Cardiac muscle cell (in vitro differentiated cells and primary cell): ENCODE data around the gene NCBP3. TPM values are rescaled to one million over a fixed set of nuclear protein-coding genes. Genes with fewer than 3 reads are reported as not detected.
"Not testable (repeated sequence)": the region's sequence is repeated elsewhere in the genome, so short reads cannot be mapped to it uniquely, and the experiment has no call there.

ENCODE experiments used
- DNase-seq, 2 donors: peaks; one replicate each; pipeline versions ENCODE4 v3.0.0 to v3.0.0-alpha.2; 2010 to 2017; ENCODE audit warnings: low read depth in 1 of 2, low spot score in 1 of 2
- H3K27ac ChIP-seq: fragments of 200-600 bp; sonication (generic); 2 replicates; pipeline ENCODE4 v1.5.1; 2016
- H3K27me3 ChIP-seq: fragments of 200-600 bp; sonication (generic); 2 replicates; pipeline ENCODE4 v1.6.0; 2016; ENCODE audit warnings: control low read depth
- H3K36me3 ChIP-seq: fragments of 200-600 bp; sonication (generic); 2 replicates; pipeline ENCODE4 v1.5.1; 2016; ENCODE audit warnings: control low read depth
- H3K4me1 ChIP-seq: fragments of 200-600 bp; sonication (generic); 2 replicates; pipeline ENCODE4 v1.8.1; 2017; ENCODE audit warnings: low read depth, mild to moderate bottlenecking, mixed run types
- H3K4me3 ChIP-seq: fragments of 200-600 bp; sonication (generic); 2 replicates; pipeline ENCODE4 v1.5.1; 2016; ENCODE audit warnings: mild to moderate bottlenecking
- H3K9me3 ChIP-seq: fragments of 200-600 bp; sonication (generic); 2 replicates; pipeline ENCODE4 v1.5.1; 2017; ENCODE audit warnings: low read depth, mild to moderate bottlenecking, control low read depth
- polyA plus RNA-seq: library from polyadenylated mRNA; unstranded; fragments of >200 nt; fragmentation: Nextera tagmentation; extraction: Ambion mirVana; gene quantifications from 2 replicates; pipeline ENCODE4 v1.2.1, GENCODE V29; 2016
- total RNA-seq: library from RNA; depleted of rRNA; stranded (reverse); fragments of >200 nt; gene quantifications from 2 replicates; pipeline ENCODE4 v1.2.3, GENCODE V29; 2016
- TF ChIP-seq, protein P1 (sequence below): IDR thresholded peaks from 2 replicates; pipeline ENCODE4 v1.5.1; 2012; ENCODE audit warnings: low read depth, mild to moderate bottlenecking, low read length

The NCBP3 gene
- total and polyA plus RNA-seq, 2 experiments from 2014 or later: 27.0 to 32.2 TPM

DNA sequence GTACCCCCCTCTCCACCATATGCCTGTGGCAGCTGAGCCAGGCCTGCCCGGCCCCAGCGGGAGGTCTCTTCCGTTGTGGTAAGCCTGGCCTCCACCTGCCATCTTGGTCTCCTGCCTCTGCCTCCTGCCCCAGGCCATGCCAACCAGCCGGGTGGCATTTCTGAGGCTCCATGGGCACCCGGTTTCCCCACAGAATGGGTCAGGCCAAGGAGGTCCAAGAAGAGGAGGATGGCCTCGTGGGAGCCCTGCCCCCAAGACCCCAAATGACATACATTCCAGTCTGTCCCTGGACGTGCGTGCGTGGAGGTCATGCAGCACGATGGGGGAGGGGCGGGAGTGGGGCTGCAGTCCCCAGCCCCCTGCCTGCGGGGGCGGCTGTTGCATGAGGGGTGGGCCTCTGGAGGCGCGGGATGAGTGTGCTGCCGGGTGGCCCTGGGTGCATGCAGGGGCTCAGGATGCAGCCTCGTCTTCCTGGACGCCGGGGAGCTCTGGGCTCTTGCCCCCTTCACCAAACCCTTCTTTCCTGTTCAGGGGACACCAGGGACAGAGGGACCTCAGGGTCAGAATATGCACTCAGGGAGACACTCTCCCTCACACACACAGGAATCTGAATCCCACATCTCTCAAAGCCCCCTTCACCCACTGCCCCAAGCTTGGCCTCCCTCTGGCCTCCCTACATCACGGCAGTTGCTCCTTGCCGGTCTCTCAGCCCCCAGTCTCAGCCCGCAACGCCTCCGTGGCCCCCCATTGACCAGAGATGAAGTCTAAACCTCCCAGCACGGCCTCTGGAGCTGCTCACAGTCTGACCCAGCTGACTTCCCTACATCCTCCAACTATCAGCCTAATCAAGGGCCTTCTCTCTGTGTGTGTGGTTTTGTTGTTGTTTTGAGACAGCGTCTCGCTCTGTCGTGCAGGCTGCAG is 16.0 kb upstream of the NCBP3 start:
- no peaks in the 10 kb centered on the region for H3K4me1 ChIP-seq
- no peak overlapping the region for H3K27ac ChIP-seq
- DNase-seq: no peak

DNA sequence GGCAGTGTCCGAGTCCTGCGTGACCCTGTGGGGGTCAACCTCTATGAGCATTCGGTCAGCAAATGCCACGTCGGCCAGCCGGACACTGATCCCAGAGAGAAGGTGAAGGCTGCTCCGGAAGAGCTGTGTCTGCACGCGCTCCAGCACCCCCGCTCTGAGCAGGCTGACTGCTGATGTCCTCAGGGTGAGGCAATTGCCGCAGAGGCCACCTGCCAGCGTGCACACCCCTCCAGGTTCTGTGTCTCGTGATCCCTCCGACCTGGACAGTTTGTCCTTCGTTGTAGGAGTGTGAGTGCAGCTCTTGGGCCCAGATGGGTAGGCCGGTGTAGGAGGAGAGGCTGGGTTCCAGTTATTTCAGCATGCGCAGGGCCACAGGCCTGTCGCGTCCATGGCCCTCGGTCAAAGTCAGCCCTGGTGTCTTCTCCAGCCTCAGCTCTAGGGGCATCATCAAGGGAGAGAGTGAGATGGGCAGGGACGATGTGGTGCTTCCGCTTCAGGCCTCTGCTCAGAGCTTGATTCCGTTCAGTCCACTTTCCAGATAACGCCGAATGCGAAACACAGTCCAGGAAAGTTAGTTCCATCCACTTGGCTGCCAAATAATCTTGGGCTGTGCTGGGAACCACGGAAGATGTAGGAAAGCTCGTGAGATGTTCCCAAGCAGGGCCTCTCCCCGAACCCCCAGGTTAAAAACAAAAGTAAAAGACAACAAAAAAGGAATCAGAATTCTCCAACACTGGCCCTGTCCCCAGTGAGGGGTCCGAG is 15.1 kb upstream of the NCBP3 start:
- TF ChIP-seq, protein P1, sequence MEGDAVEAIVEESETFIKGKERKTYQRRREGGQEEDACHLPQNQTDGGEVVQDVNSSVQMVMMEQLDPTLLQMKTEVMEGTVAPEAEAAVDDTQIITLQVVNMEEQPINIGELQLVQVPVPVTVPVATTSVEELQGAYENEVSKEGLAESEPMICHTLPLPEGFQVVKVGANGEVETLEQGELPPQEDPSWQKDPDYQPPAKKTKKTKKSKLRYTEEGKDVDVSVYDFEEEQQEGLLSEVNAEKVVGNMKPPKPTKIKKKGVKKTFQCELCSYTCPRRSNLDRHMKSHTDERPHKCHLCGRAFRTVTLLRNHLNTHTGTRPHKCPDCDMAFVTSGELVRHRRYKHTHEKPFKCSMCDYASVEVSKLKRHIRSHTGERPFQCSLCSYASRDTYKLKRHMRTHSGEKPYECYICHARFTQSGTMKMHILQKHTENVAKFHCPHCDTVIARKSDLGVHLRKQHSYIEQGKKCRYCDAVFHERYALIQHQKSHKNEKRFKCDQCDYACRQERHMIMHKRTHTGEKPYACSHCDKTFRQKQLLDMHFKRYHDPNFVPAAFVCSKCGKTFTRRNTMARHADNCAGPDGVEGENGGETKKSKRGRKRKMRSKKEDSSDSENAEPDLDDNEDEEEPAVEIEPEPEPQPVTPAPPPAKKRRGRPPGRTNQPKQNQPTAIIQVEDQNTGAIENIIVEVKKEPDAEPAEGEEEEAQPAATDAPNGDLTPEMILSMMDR: no peak
- Histone ChIP-seq H3K4me1 (no peaks in the 10 kb centered on the region), H3K27me3 (no peaks in the 10 kb centered on the region), H3K27ac (no peak overlapping the region), H3K9me3 (no peaks in the 10 kb centered on the region), H3K4me3 (no peak overlapping the region), H3K36me3 (no peaks in the 10 kb centered on the region)
- no peak for DNase-seq

More for the DNA sequence above, 16.0 kb upstream of the NCBP3 start:
- no peaks in the 10 kb centered on the region for H3K27me3 ChIP-seq
- no peaks in the 10 kb centered on the region for H3K9me3 ChIP-seq
- TF ChIP-seq, protein P1: no peak
- H3K36me3 ChIP-seq: no peaks in the 10 kb centered on the region
- H3K4me3 ChIP-seq: no peak overlapping the region

DNA sequence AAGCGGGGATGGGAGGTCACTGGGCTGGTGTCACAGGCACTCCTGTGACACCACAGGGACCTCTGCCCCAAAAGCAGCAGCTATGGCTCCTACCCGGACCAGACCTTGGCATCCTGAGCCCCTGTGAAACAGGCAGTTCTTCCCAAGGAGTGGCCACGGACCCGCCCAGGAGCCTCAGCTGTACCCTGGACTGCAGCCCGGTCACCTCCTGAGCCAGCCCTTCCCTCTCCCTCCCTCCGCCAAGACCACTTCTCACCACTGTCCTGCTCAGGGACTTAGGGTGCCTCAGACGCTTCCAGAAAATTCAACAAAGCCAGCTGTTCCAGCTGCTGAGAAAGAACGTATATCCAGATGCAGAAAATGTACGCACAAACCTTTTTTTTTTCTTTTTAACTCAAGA is 13.9 kb upstream of the NCBP3 start:
- H3K36me3 ChIP-seq: no peaks in the 10 kb centered on the region
- no peak overlapping the region for H3K27ac ChIP-seq
- H3K4me3 ChIP-seq: no peak overlapping the region
- H3K9me3 ChIP-seq: no peaks in the 10 kb centered on the region
- no peak for DNase-seq
- H3K27me3 ChIP-seq: no peaks in the 10 kb centered on the region
- TF ChIP-seq, protein P1: no peak
- no peaks in the 10 kb centered on the region for H3K4me1 ChIP-seq

DNA sequence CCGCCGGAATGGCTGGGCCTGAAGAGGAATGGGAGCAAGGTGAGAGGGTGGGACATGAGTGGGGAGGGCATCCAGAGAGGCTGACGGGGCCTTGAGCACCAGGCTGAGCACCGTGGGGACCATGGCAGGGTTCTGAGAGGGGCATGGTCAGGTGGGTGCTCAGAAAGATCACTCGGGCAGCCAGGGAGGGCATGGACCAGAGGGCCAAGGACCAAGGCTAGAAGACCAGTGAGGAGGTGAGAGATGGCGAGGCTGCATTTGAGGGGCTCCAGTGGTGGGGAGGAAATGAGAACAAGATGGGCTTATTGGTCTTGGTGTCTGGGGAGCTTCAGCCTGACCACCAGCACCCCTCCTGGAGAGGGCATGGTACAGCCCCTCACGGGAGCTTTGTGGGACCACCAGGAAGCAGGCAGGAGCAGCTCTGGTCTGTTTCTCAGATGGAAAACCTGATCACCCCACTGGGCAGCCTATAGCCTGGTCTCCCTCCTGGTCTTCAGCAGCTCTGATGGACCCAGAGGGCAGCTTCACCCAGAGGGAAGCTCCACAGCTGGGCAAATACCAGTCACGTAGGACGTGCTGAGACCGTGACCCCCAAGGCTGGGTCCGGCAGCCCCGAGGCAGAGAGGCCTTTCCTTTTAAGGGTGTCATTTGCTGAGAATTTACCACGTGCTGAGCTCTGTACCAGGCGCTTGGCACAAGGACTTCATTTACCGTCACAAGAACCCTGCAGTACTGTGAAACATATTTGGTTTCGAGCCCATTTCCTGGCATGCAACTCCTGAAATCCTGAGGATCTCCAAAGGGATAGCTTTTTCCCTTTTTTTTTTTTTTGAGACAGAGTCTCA is 11.4 kb upstream of the NCBP3 start:
- no peak overlapping the region for H3K4me3 ChIP-seq
- DNase-seq: no peak
- H3K4me1 ChIP-seq: no peaks in the 10 kb centered on the region
- TF ChIP-seq, protein P1: no peak
- H3K9me3 ChIP-seq: no peaks in the 10 kb centered on the region
- H3K36me3 ChIP-seq: no peaks in the 10 kb centered on the region
- no peak overlapping the region for H3K27ac ChIP-seq
- H3K27me3 ChIP-seq: no peaks in the 10 kb centered on the region

DNA sequence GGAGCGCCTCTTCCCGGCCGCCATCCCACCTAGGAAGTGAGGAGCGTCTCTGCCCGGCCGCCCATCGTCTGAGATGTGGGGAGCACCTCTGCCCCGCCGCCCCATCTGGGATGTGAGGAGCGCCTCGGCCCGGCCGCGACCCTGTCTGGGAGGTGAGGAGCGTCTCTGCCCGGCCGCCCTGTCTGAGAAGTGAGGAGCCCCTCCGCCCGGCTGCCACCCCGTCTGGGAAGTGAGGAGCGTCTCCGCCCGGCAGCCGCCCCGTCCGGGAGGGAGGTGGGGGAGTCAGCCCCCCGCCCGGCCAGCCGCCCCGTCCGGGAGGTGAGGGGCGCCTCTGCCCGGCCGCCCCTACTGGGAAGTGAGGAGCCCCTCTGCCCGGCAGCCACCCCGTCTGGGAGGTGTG is 8.2 kb upstream of the NCBP3 start:
- H3K9me3 ChIP-seq, H3K4me1 ChIP-seq, H3K4me3 ChIP-seq, H3K36me3 ChIP-seq, DNase-seq, H3K27ac ChIP-seq, H3K27me3 ChIP-seq: not testable (repeated sequence)
